Measurements from ENCODE around the gene OTOF. TPM values are rescaled to one million over a fixed set of nuclear protein-coding genes. Genes with fewer than 3 reads are reported as not detected.
"Not testable (repeated sequence)": the region's sequence is repeated elsewhere in the genome, so short reads cannot be mapped to it uniquely, and the experiment has no call there.

The OTOF gene
- polyA plus RNA-seq, 2 donors = 0.04 to 0.20 TPM

DNA sequence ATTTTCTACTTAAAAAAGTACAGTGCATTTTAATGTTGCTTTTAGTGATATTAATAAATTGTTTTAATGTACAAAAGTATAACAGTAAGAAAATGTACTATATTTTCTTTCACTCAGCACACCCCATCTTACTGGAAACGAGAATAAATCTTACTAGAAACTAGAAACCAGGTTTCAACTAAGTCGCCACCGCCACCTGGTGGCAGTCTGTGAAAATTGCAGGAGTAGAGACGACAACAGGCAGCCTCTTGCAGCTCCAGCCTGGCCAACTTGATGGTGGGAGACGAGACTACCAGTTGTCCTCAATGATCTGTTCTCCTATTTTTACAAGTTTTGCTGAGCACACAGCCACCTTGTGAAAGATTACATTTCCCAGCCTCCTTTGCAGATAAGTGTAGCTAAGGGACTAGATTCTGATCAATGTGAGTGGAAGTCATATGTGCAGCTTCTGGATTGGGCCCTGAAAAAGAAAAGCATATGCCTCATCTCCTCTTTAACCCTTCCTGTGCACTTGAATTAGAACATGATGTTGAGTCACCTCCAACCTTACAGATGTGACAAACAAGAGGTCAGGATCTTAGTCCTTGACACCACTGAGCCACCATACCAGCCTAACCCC, 8.7 kb downstream of the OTOF start:
- 17 to 19% methylated on average over 5 of the region's 5 CpGs for WGBS, 2 donors
- H3K4me1 ChIP-seq (ENCODE audit: control insufficient read depth in 2 of 2, insufficient read depth in 2 of 2, low read length in 1 of 2) = no peaks in the 10 kb centered on the region

DNA sequence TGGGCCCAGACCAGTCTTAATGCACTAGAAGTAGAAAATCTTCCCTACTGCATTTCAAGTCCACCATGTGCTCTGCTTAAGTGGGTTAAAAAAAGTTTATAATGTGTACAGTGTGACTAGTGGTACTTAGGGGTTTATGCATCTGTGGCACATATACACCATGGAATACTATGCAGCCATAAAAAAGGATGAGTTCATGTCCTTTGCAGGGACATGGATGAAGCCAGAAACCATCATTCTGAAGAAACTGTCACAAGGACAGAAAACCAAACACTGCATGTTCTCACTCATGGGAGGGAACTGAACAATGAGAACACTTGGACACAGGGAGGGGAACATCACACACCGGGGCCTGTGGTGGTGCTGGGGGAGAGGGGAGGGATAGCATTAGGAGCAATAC, 9.4 kb downstream of the OTOF start:
- H3K9me3 ChIP-seq (ENCODE audit: control insufficient read depth in 2 of 2, insufficient read depth in 1 of 2, low read depth in 1 of 2, low read length in 1 of 2); H3K4me3 ChIP-seq (ENCODE audit: low read depth in 1 of 2, low read length in 2 of 2); H3K27ac ChIP-seq (ENCODE audit: low read depth in 2 of 2, low read length in 1 of 2); H3K36me3 ChIP-seq (ENCODE audit: control insufficient read depth in 2 of 2, insufficient read depth in 2 of 2, low read length in 1 of 2); H3K4me1 ChIP-seq (ENCODE audit: control insufficient read depth in 2 of 2, insufficient read depth in 2 of 2, low read length in 1 of 2); H3K27me3 ChIP-seq (ENCODE audit: control insufficient read depth in 1 of 2, insufficient read depth in 2 of 2, low read length in 2 of 2): not testable (repeated sequence)
- WGBS, 2 donors = 98 to 100% methylated on average over 1 of the region's 1 CpG

More for the DNA sequence above, 8.7 kb downstream of the OTOF start:
- H3K27me3 ChIP-seq (ENCODE audit: control insufficient read depth in 1 of 2, insufficient read depth in 2 of 2, low read length in 2 of 2) = no peaks in the 10 kb centered on the region
- no peak overlapping the region for H3K4me3 ChIP-seq (ENCODE audit: low read depth in 1 of 2, low read length in 2 of 2)
- H3K9me3 ChIP-seq (ENCODE audit: control insufficient read depth in 2 of 2, insufficient read depth in 1 of 2, low read depth in 1 of 2, low read length in 1 of 2) = peaks cover 0 to 4% of the 10 kb centered on the region in 2 donors
- H3K27ac ChIP-seq (ENCODE audit: low read depth in 2 of 2, low read length in 1 of 2) = no peak overlapping the region
- H3K36me3 ChIP-seq (ENCODE audit: control insufficient read depth in 2 of 2, insufficient read depth in 2 of 2, low read length in 1 of 2) = no peaks in the 10 kb centered on the region

- Histone ChIP-seq H3K27ac (ENCODE audit: low read depth in 2 of 2, low read length in 1 of 2) (no peak overlapping the region), H3K9me3 (ENCODE audit: control insufficient read depth in 2 of 2, insufficient read depth in 1 of 2, low read depth in 1 of 2, low read length in 1 of 2) (peaks cover 0 to 4% of the 10 kb centered on the region in 2 donors)
- 77 to 87% methylated on average over 22 of the region's 22 CpGs for WGBS, 2 donors
These were observed 11.1 kb downstream of the OTOF start for GRCh38 chr2:26466662-26467310.

DNA sequence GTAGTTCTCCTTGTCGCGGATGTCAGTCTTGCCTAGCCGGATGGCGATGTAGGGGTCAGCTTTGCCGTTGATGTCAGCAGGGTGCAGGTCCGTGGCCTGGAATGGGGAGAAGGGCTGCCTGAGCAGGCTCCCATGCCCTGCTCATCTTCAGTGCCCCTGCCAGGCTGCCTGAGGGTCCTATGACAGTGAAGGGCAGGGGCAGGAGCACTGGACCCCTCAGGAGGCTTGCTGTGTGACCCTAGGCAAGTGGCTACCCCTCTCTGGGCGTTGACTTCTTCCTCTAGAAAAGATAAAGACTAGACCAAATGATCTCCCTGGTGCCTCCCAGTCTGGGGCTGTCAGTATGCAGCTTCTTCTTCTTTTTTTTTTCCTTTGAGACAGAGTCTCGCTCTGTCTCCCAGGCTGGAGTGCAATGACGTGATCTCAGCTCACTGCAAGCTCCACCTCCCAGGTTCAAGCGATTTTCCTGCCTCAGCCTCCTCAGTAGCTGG, 11.9 kb downstream of the OTOF start:
- H3K4me3 ChIP-seq (ENCODE audit: low read depth in 1 of 2, low read length in 2 of 2) = no peak overlapping the region
- no peaks in the 10 kb centered on the region for H3K4me1 ChIP-seq (ENCODE audit: control insufficient read depth in 2 of 2, insufficient read depth in 2 of 2, low read length in 1 of 2)
- H3K9me3 ChIP-seq (ENCODE audit: control insufficient read depth in 2 of 2, insufficient read depth in 1 of 2, low read depth in 1 of 2, low read length in 1 of 2) = peaks cover 0 to 4% of the 10 kb centered on the region in 2 donors
- H3K27me3 ChIP-seq (ENCODE audit: control insufficient read depth in 1 of 2, insufficient read depth in 2 of 2, low read length in 2 of 2) = no peaks in the 10 kb centered on the region
- no peaks in the 10 kb centered on the region for H3K36me3 ChIP-seq (ENCODE audit: control insufficient read depth in 2 of 2, insufficient read depth in 2 of 2, low read length in 1 of 2)
- H3K27ac ChIP-seq (ENCODE audit: low read depth in 2 of 2, low read length in 1 of 2) = no peak overlapping the region
- WGBS, 2 donors = 87 to 91% methylated on average over 10 of the region's 10 CpGs

More at GRCh38 chr2:26466662-26467310, 11.1 kb downstream of the OTOF start:
- Histone ChIP-seq H3K4me3 (ENCODE audit: low read depth in 1 of 2, low read length in 2 of 2) (no peak overlapping the region), H3K4me1 (ENCODE audit: control insufficient read depth in 2 of 2, insufficient read depth in 2 of 2, low read length in 1 of 2) (no peaks in the 10 kb centered on the region), H3K27me3 (ENCODE audit: control insufficient read depth in 1 of 2, insufficient read depth in 2 of 2, low read length in 2 of 2) (no peaks in the 10 kb centered on the region), H3K36me3 (ENCODE audit: control insufficient read depth in 2 of 2, insufficient read depth in 2 of 2, low read length in 1 of 2) (no peaks in the 10 kb centered on the region)

GRCh38 chr2:26465266-26465925, 12.5 kb downstream of the OTOF start:
- no peak overlapping the region for H3K27ac ChIP-seq (ENCODE audit: low read depth in 2 of 2, low read length in 1 of 2)
- no peaks in the 10 kb centered on the region for H3K4me1 ChIP-seq (ENCODE audit: control insufficient read depth in 2 of 2, insufficient read depth in 2 of 2, low read length in 1 of 2)
- H3K4me3 ChIP-seq (ENCODE audit: low read depth in 1 of 2, low read length in 2 of 2) = no peak overlapping the region
- no peaks in the 10 kb centered on the region for H3K27me3 ChIP-seq (ENCODE audit: control insufficient read depth in 1 of 2, insufficient read depth in 2 of 2, low read length in 2 of 2)
- WGBS, 2 donors = 90 to 92% methylated on average over 11 of the region's 11 CpGs
- peaks cover 0 to 4% of the 10 kb centered on the region in 2 donors for H3K9me3 ChIP-seq (ENCODE audit: control insufficient read depth in 2 of 2, insufficient read depth in 1 of 2, low read depth in 1 of 2, low read length in 1 of 2)
- H3K36me3 ChIP-seq (ENCODE audit: control insufficient read depth in 2 of 2, insufficient read depth in 2 of 2, low read length in 1 of 2) = no peaks in the 10 kb centered on the region

DNA sequence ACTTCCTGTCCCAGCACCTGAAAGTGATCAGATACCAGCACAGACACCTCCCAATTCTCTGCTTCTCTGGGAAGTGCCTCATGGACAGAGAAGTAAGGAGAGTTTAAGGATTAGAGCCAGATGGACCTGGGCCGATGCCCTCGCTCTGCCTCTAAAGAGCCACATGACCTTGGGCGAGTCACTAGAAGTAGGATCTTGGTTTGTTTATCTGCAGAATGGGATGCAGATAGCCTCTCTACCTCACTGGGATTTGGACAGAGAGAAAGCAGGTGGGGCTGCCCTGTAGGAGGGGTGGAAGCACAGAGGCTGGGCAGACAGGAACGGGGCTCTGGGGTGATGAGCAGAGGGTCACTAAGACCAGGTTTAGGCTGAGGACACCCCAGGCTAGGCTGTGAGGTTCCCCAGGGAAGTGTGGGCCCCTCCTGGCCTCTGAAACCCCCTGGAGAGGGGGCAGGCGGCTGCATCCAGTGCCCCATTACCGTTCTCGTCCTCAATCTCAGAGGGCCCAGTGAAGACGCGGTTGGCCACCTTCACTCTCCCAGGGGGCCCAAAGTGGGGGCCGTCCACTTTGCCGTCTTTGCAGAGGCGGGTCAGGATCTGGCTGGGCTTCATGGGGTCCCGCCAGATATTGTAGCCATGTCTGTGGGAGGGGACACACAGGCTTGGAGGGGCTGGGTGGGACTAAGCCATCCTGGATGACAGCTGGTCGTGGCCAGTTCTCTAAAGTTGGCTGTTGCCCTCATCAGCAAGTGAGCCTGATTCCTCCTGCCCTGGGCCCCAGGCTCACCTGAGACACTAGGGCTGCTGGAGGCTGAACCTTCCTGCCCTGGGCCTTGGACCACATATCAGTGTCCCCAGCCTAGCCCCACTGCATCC, 13.3 kb downstream of the OTOF start:
- no peak overlapping the region for H3K4me3 ChIP-seq (ENCODE audit: low read depth in 1 of 2, low read length in 2 of 2)
- H3K9me3 ChIP-seq (ENCODE audit: control insufficient read depth in 2 of 2, insufficient read depth in 1 of 2, low read depth in 1 of 2, low read length in 1 of 2) = peaks cover 0 to 3% of the 10 kb centered on the region in 2 donors
- no peaks in the 10 kb centered on the region for H3K27me3 ChIP-seq (ENCODE audit: control insufficient read depth in 1 of 2, insufficient read depth in 2 of 2, low read length in 2 of 2)
- H3K4me1 ChIP-seq (ENCODE audit: control insufficient read depth in 2 of 2, insufficient read depth in 2 of 2, low read length in 1 of 2) = no peaks in the 10 kb centered on the region
- no peak overlapping the region for H3K27ac ChIP-seq (ENCODE audit: low read depth in 2 of 2, low read length in 1 of 2)
- WGBS, 2 donors = 84 to 86% methylated on average over 14 of the region's 14 CpGs
- H3K36me3 ChIP-seq (ENCODE audit: control insufficient read depth in 2 of 2, insufficient read depth in 2 of 2, low read length in 1 of 2) = no peaks in the 10 kb centered on the region

DNA sequence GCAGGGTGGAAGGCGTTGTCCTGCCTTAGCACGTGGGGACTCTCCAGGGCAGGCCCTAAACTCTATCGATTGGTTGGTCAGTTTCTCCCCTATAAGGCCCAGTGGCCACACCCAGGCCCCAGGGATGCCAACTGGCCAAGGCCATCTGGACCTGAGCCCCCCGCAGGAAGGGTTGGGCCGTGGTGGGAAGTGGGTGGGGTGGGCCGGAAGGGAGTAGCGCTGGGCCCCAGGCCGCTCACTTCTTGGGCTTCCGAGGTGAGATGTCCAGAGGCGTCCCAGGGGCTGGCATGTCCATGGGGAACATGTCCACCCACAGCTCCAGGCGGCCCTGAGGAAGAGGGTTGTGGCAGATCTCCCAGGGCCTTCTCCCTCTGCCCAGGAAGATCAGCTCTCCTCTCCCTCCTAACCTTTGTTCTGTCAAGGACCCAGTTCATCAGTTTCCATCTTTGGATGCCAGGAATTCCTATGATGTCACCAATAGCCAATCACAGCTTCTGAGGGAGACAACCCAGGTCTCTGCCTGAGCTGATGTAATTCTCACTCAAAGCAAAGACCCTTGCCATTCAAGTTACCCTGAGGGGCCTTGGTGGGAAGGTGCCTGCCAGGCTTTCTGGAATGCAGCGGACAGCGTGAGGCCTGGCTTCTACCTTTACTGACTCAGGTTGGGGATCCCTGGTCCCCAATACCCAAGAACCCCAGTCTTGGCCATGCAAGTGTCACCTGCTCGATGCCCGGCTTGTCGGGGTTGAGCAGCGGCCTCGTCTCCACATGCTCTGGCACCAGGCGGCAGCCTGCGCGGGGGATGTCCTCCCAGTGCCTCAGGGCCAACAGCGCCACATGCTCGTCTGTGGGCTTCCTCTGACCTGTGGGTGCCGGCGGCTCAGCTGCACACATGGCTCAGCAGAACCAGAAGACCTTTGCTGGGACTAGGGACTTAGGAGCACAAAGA, 14.4 kb downstream of the OTOF start:
- 88 to 89% methylated on average over 25 of the region's 25 CpGs for WGBS, 2 donors
- H3K27ac ChIP-seq (ENCODE audit: low read depth in 2 of 2, low read length in 1 of 2) = no peak overlapping the region
- H3K4me3 ChIP-seq (ENCODE audit: low read depth in 1 of 2, low read length in 2 of 2) = no peak overlapping the region
- no peaks in the 10 kb centered on the region for H3K27me3 ChIP-seq (ENCODE audit: control insufficient read depth in 1 of 2, insufficient read depth in 2 of 2, low read length in 2 of 2)
- no peaks in the 10 kb centered on the region for H3K4me1 ChIP-seq (ENCODE audit: control insufficient read depth in 2 of 2, insufficient read depth in 2 of 2, low read length in 1 of 2)
- H3K9me3 ChIP-seq (ENCODE audit: control insufficient read depth in 2 of 2, insufficient read depth in 1 of 2, low read depth in 1 of 2, low read length in 1 of 2) = no peaks in the 10 kb centered on the region
- no peaks in the 10 kb centered on the region for H3K36me3 ChIP-seq (ENCODE audit: control insufficient read depth in 2 of 2, insufficient read depth in 2 of 2, low read length in 1 of 2)

GRCh38 chr2:26462511-26463243, 15.2 kb downstream of the OTOF start:
- Histone ChIP-seq H3K27ac (ENCODE audit: low read depth in 2 of 2, low read length in 1 of 2) (no peak overlapping the region), H3K36me3 (ENCODE audit: control insufficient read depth in 2 of 2, insufficient read depth in 2 of 2, low read length in 1 of 2) (no peaks in the 10 kb centered on the region), H3K9me3 (ENCODE audit: control insufficient read depth in 2 of 2, insufficient read depth in 1 of 2, low read depth in 1 of 2, low read length in 1 of 2) (no peaks in the 10 kb centered on the region), H3K4me3 (ENCODE audit: low read depth in 1 of 2, low read length in 2 of 2) (no peak overlapping the region), H3K4me1 (ENCODE audit: control insufficient read depth in 2 of 2, insufficient read depth in 2 of 2, low read length in 1 of 2) (no peaks in the 10 kb centered on the region), H3K27me3 (ENCODE audit: control insufficient read depth in 1 of 2, insufficient read depth in 2 of 2, low read length in 2 of 2) (no peaks in the 10 kb centered on the region)
- 86 to 88% methylated on average over 14 of the region's 14 CpGs for WGBS, 2 donors
